ENCODE results near the gene AGAP1. TPM values are rescaled to one million over a fixed set of nuclear protein-coding genes. Genes with fewer than 3 reads are reported as not detected.
A peak's percentile ranks its signal among the peaks of the same experiment; 100 is the strongest.

The AGAP1 gene
- total RNA-seq, 3 donors from 2014 or later (not counting 1 experiment from before 2014, with no cell fraction given) = 42.0 to 56.4 (median 45.7) TPM

DNA sequence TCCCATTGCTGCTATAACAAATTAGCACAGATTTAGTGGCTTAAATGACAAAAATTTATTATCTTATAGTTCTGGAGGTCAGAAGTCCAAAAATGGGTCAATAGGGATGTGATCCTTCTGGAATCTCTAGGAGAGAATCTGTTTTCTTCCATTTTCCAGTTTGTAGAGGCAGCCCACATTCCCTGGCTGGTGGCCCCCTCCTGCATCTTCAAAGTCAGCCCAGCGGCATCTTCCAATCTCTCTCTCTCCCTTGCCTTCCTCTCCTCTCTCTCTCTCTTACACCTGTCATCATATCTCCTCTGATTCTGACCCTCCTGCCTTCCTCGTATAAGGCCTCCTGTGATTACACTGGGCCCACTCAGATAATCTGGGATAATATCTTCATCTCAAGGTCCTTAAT lies 3.9 kb upstream of the AGAP1 start:
- peaks cover 31 to 38% of the 10 kb centered on the region in 2 donors for H3K27me3 Mint-ChIP-seq (ENCODE audit: low read depth in 2 of 2)
- 88% methylated on average over 2 of the region's 2 CpGs for WGBS (ENCODE audit: insufficient coverage)
- no peaks in the 10 kb centered on the region for H3K9me3 Mint-ChIP-seq
- H3K27ac ChIP-seq (ENCODE audit: low read length) = no peak overlapping the region
- H3K4me1 ChIP-seq (ENCODE audit: control insufficient read depth, insufficient read depth, low read length) = peaks cover 4% of the 10 kb centered on the region
- H3K27me3 ChIP-seq (ENCODE audit: control insufficient read depth, insufficient read depth, low read length) = peaks cover 9% of the 10 kb centered on the region
- peaks cover 4 to 12% of the 10 kb centered on the region in 2 donors for H3K4me1 Mint-ChIP-seq
- H3K36me3 Mint-ChIP-seq = no peaks in the 10 kb centered on the region
- H3K27ac Mint-ChIP-seq = no peak overlapping the region
- intact Hi-C loops (cut with micrococcal nuclease) = no loop called here
- ATAC-seq (no peak), DNase-seq (no peak)
- no peak overlapping the region for H3K4me3 Mint-ChIP-seq
- TF ChIP-seq, protein P1, sequence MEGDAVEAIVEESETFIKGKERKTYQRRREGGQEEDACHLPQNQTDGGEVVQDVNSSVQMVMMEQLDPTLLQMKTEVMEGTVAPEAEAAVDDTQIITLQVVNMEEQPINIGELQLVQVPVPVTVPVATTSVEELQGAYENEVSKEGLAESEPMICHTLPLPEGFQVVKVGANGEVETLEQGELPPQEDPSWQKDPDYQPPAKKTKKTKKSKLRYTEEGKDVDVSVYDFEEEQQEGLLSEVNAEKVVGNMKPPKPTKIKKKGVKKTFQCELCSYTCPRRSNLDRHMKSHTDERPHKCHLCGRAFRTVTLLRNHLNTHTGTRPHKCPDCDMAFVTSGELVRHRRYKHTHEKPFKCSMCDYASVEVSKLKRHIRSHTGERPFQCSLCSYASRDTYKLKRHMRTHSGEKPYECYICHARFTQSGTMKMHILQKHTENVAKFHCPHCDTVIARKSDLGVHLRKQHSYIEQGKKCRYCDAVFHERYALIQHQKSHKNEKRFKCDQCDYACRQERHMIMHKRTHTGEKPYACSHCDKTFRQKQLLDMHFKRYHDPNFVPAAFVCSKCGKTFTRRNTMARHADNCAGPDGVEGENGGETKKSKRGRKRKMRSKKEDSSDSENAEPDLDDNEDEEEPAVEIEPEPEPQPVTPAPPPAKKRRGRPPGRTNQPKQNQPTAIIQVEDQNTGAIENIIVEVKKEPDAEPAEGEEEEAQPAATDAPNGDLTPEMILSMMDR (IDR thresholded peaks at IDR 0.05) = no peak
- no peak overlapping the region for H3K4me3 ChIP-seq (ENCODE audit: low read length)
- no peaks in the 10 kb centered on the region for H3K36me3 ChIP-seq (ENCODE audit: control insufficient read depth, insufficient read depth, low read length)
- H3K9me3 ChIP-seq (ENCODE audit: control insufficient read depth, insufficient read depth, low read length) = no peaks in the 10 kb centered on the region

DNA sequence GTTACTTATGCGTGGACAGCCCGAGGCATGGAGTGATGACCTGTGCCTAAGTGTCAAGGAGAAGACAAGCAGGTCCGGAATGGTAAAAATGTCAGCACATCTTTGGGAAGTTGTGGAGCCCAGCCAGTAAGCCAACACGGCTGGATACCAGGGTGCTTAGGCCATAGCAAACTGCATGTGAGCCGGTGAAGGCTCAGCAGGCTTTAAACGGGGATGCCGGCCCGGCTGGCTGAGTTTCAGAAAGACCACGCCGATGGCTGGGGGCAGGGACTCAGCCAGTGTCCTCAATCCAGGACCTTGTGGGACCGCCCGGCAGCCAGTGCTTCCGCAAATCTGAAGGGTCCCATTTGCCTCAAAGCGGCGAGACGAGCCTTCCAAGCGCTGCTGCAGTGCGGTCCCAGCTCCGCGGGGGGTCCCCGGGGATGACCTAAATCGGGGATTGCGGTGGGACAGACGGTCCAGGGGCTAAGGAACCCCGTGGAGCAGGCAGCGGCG lies 946 bp upstream of the AGAP1 start:
- WGBS (ENCODE audit: insufficient coverage) = 18% methylated on average over 27 of the region's 27 CpGs
- Mint-ChIP-seq H3K27ac (no peak overlapping the region), H3K4me3 (peak overlapping the region; percentile 84), H3K9me3 (no peaks in the 10 kb centered on the region), H3K4me1 (peaks cover 4 to 12% of the 10 kb centered on the region in 2 donors), H3K27me3 (ENCODE audit: low read depth in 2 of 2) (peaks cover 42 to 54% of the 10 kb centered on the region in 2 donors), H3K36me3 (no peaks in the 10 kb centered on the region)
- H3K9me3 ChIP-seq (ENCODE audit: control insufficient read depth, insufficient read depth, low read length) = no peaks in the 10 kb centered on the region
- no peak for ATAC-seq
- intact Hi-C loops (cut with micrococcal nuclease) = no loop called here
- DNase-seq = no peak
- H3K4me1 ChIP-seq (ENCODE audit: control insufficient read depth, insufficient read depth, low read length) = peaks cover 4% of the 10 kb centered on the region
- no peak overlapping the region for H3K4me3 ChIP-seq (ENCODE audit: low read length)
- peaks cover 15% of the 10 kb centered on the region for H3K27me3 ChIP-seq (ENCODE audit: control insufficient read depth, insufficient read depth, low read length)
- TF ChIP-seq, protein P1 (IDR thresholded peaks at IDR 0.05) = no peak
- no peaks in the 10 kb centered on the region for H3K36me3 ChIP-seq (ENCODE audit: control insufficient read depth, insufficient read depth, low read length)
- no peak overlapping the region for H3K27ac ChIP-seq (ENCODE audit: low read length)

DNA sequence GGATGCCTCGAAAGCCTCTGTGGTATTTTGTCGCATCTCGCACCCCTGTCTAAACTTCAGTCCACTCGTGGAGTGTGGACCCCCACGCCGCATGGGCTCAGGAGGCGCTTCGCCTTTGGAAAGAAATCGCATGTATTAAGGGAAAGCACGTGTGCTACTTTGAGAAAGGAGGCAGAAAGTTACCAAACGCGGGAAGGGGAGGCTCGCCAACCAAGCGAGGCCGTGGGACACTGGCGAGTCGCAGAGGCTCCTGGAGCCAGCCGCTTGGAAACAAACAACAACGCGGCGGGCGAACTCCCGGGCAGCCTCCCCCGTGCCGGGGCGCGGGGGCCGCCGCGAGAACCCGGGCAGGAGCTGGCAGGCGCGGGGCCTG lies 455 bp upstream of the AGAP1 start:
- peak overlapping the region; percentile 84 for H3K4me3 Mint-ChIP-seq
- no peak overlapping the region for H3K27ac ChIP-seq (ENCODE audit: low read length)
- H3K4me1 ChIP-seq (ENCODE audit: control insufficient read depth, insufficient read depth, low read length) = peaks cover 4% of the 10 kb centered on the region
- no peaks in the 10 kb centered on the region for H3K9me3 Mint-ChIP-seq
- WGBS (ENCODE audit: insufficient coverage) = 6% methylated on average over 33 of the region's 33 CpGs
- intact Hi-C loops (cut with micrococcal nuclease) = no loop called here
- TF ChIP-seq, protein P1 (IDR thresholded peaks at IDR 0.05) = no peak
- no peak overlapping the region for H3K4me3 ChIP-seq (ENCODE audit: low read length)
- ATAC-seq = no peak
- H3K9me3 ChIP-seq (ENCODE audit: control insufficient read depth, insufficient read depth, low read length) = no peaks in the 10 kb centered on the region
- no peak overlapping the region for H3K27ac Mint-ChIP-seq
- H3K36me3 ChIP-seq (ENCODE audit: control insufficient read depth, insufficient read depth, low read length) = no peaks in the 10 kb centered on the region
- peaks cover 15% of the 10 kb centered on the region for H3K27me3 ChIP-seq (ENCODE audit: control insufficient read depth, insufficient read depth, low read length)
- DNase-seq = no peak
- H3K36me3 Mint-ChIP-seq = no peaks in the 10 kb centered on the region
- peaks cover 4 to 12% of the 10 kb centered on the region in 2 donors for H3K4me1 Mint-ChIP-seq
- peaks cover 42 to 54% of the 10 kb centered on the region in 2 donors for H3K27me3 Mint-ChIP-seq (ENCODE audit: low read depth in 2 of 2)

Measured in natural killer cell (primary cell).